GM12878 (cell line): Measurements from ENCODE around the gene AK5. TPM values are rescaled to one million over a fixed set of nuclear protein-coding genes. Genes with fewer than 3 reads are reported as not detected.

Experiments
- ATAC-seq: fragments of 200-7000 bp; cut with Tn5 transposase; 3 replicates; pipeline ENCODE4 v1.9.1; 2020; ENCODE audit warnings: mild to moderate bottlenecking, moderate library complexity
- BruUV-seq: library from RNA; stranded (reverse); fragments of 400-500 nt; replicated peaks from 2 replicates; lab custom pipeline; 2021; lab: Mats Ljungman, UMichigan
- CTCF ChIA-PET: fragments of 300-600 bp; sonication (Branson Sonifier 250); formaldehyde crosslinking; extraction: SDS; loops from one replicate; lab custom pipeline; 2021; ENCODE audit warnings: inconsistent platforms; lab: Yijun Ruan, JAX
- POLR2A ChIA-PET: fragments of 350-600 bp; formaldehyde crosslinking; extraction: SDS; loops from one replicate; lab custom pipeline; 2021; ENCODE audit warnings: inconsistent platforms; lab: Charles Lee
- RAD21 ChIA-PET: fragments of 300-600 bp; sonication (Branson Sonifier 250); formaldehyde crosslinking; loops from one replicate; lab custom pipeline; 2023; ENCODE audit warnings: antibody characterized with exemption; ENCODE audit not compliant: unreplicated experiment; lab: Charles Lee
- SMC1A ChIA-PET: fragments of 300-600 bp; sonication (Branson Sonifier 250); formaldehyde crosslinking; loops from one replicate; lab custom pipeline; 2023; ENCODE audit not compliant: unreplicated experiment, uncharacterized antibody; lab: Charles Lee
- DNase-seq: peaks from one replicate; pipeline ENCODE4 v3.0.0-alpha.2; 2011; ENCODE audit warnings: low read depth, low spot score
- FAIRE-seq: peaks from 3 replicates; lab custom pipeline; 2011; peaks lifted over from hg19 to GRCh38; lab: Jason Lieb, UNC
- H2AFZ ChIP-seq: 2 replicates; pipeline ENCODE4 v1.6.0; 2011; ENCODE audit warnings: low read depth, low read length, control low read depth; ENCODE audit not compliant: control insufficient read depth
- H3K27ac ChIP-seq: 2 replicates; pipeline ENCODE4 v1.5.1; 2011; ENCODE audit warnings: control low read depth; ENCODE audit not compliant: control insufficient read depth, insufficient read depth
- H3K27me3 ChIP-seq, 2 experiments: replicated peaks in 1 of 2; 2 replicates each; pipeline versions ENCODE4 v1.6.0 to v1.6.1; 2011; ENCODE audit warnings: low read length in 1 of 2; ENCODE audit not compliant: control insufficient read depth in 2 of 2, insufficient read depth in 2 of 2
- H3K36me3 ChIP-seq, 2 experiments: 2 replicates each; pipeline ENCODE4 v1.5.1; 2011; ENCODE audit warnings: low read length in 1 of 2; ENCODE audit not compliant: control insufficient read depth in 2 of 2, insufficient read depth in 2 of 2
- H3K4me1 ChIP-seq: 2 replicates; pipeline ENCODE4 v1.6.1; 2011; ENCODE audit warnings: mild to moderate bottlenecking, low read length, moderate library complexity, mixed read lengths; ENCODE audit not compliant: control insufficient read depth, insufficient read depth
- H3K4me2 ChIP-seq: 2 replicates; pipeline ENCODE4 v1.6.0; 2011; ENCODE audit warnings: control low read depth; ENCODE audit not compliant: control insufficient read depth, insufficient read depth
- H3K4me3 ChIP-seq: fragments of 200-600 bp; sonication (generic); 2 replicates; pipeline ENCODE4 v1.5.1; 2016
- H3K79me2 ChIP-seq: 2 replicates; pipeline ENCODE4 v1.6.0; 2011; ENCODE audit warnings: low read length; ENCODE audit not compliant: control insufficient read depth, insufficient read depth
- H3K9ac ChIP-seq: 2 replicates; pipeline ENCODE4 v1.8.0; 2011; ENCODE audit warnings: low read length, control low read depth, mixed read lengths; ENCODE audit not compliant: control insufficient read depth, insufficient read depth
- H3K9me3 ChIP-seq: replicated peaks from 3 replicates; pipeline ENCODE4 v1.5.1; 2011; ENCODE audit warnings: mild to moderate bottlenecking, low read length; ENCODE audit not compliant: control insufficient read depth, insufficient read depth
- H4K20me1 ChIP-seq: 2 replicates; pipeline ENCODE4 v1.6.0; 2011; ENCODE audit not compliant: control insufficient read depth, insufficient read depth
- CBX3 ChIP-seq: fragments of 200-600 bp; sonication (generic); IDR thresholded peaks from 2 replicates; pipeline ENCODE4 v1.6.1; 2016; ENCODE audit warnings: low read depth, borderline replicate concordance
- MEF2A ChIP-seq: IDR thresholded peaks from 2 replicates; pipeline ENCODE4 v1.6.1; 2011; ENCODE audit warnings: low read depth, mild to moderate bottlenecking, low read length, moderate library complexity; ENCODE audit not compliant: insufficient read depth
- MXI1 ChIP-seq: fragments of 150-350 bp; IDR thresholded peaks from 2 replicates; pipeline ENCODE4 v1.6.1; 2011; ENCODE audit warnings: low read depth, mild to moderate bottlenecking, inconsistent platforms, low read length, improper control_type of control experiment
- RAD51 ChIP-seq: fragments of 450-650 bp; IDR thresholded peaks from 2 replicates; pipeline ENCODE4 v1.6.1; 2016; ENCODE audit warnings: moderate library complexity, mild to moderate bottlenecking, inconsistent platforms
- SMAD1 ChIP-seq: fragments of 450-650 bp; IDR thresholded peaks from 2 replicates; pipeline ENCODE4 v1.6.1; 2018; ENCODE audit warnings: mild to moderate bottlenecking, low read depth; ENCODE audit not compliant: partially characterized antibody
- SUPT20H ChIP-seq: IDR thresholded peaks from 2 replicates; pipeline ENCODE4 v1.6.1; 2011; ENCODE audit warnings: low read depth, mild to moderate bottlenecking, low read length, moderate library complexity, borderline replicate concordance; ENCODE audit not compliant: control insufficient read depth
- ZNF622 ChIP-seq: fragments of 450-650 bp; IDR thresholded peaks from 2 replicates; pipeline ENCODE4 v1.6.1; 2017; ENCODE audit warnings: mild to moderate bottlenecking, inconsistent platforms
- WGBS: methylation state at CpG from one replicate; pipeline ENCODE4 v1.1.6; 2016; ENCODE audit warnings: low lambda C conversion rate; ENCODE audit not compliant: insufficient replicate concordance, insufficient coverage; ENCODE audit errors: missing lambda C conversion rate; 5-methylcytosine and 5-hydroxymethylcytosine counted together
- in situ Hi-C: fragments of 300-500 bp; cut with MboI; formaldehyde crosslinking; loops from 9 replicates; pipeline ENCODE4 v1.14.3; 2018; ENCODE audit warnings: mixed read lengths
- intact Hi-C: fragments of 100-400 bp; cut with micrococcal nuclease; formaldehyde crosslinking; loops from one replicate; pipeline ENCODE4 v1.14.2; 2022; ENCODE audit not compliant: unreplicated experiment
- polyA plus RNA-seq, 11 experiments: library from polyadenylated mRNA; depleted of rRNA in 4 of 11; unstranded in 6 of 11; stranded (reverse) in 5 of 11; fragments of >200 nt; fragmentation: Nextera tagmentation in 4 of 11; fragmentation: Illumina TruSeq in 1 of 11; extraction: Ambion mirVana in 4 of 11; extraction: Trizol in 1 of 11; gene quantifications; 1 replicate in 1 of 11; 2 replicates in 10 of 11; pipeline versions ENCODE4 v1.2.1 to v1.2.3, GENCODE V29; 2011 to 2016; ENCODE audit warnings: inconsistent platforms in 2 of 11, missing spikeins in 2 of 11, low read depth in 1 of 11
- total RNA-seq, 4 experiments: library from RNA; depleted of rRNA in 3 of 4; stranded (reverse); fragments of >200 nt in 3 of 4; fragmentation: Illumina TruSeq in 1 of 4; extraction: Trizol in 1 of 4; gene quantifications; 2 replicates each; pipeline versions ENCODE4 v1.2.1 to v1.2.3, GENCODE V29; 2013 to 2021
- TF ChIP-seq, protein P1 (sequence below): fragments of 450-650 bp; IDR thresholded peaks from 2 replicates; pipeline ENCODE4 v1.6.1; 2016; ENCODE audit warnings: mild to moderate bottlenecking
- TF ChIP-seq, protein P2 (sequence below): IDR thresholded peaks from 2 replicates; pipeline ENCODE4 v1.6.1; 2012; ENCODE audit warnings: low read length, inconsistent platforms
- TF ChIP-seq, protein P3 (sequence below): fragments of 450-650 bp; IDR thresholded peaks from 2 replicates; pipeline ENCODE4 v1.6.1; 2018; ENCODE audit warnings: borderline replicate concordance, mild to moderate bottlenecking; ENCODE audit not compliant: partially characterized antibody

The AK5 gene
- total and polyA plus RNA-seq, 10 of the 15 experiments (the other 5 are each of a cell fraction or from before 2014, with no cell fraction given): 0.08 to 0.33 TPM; not detected in 8

DNA sequence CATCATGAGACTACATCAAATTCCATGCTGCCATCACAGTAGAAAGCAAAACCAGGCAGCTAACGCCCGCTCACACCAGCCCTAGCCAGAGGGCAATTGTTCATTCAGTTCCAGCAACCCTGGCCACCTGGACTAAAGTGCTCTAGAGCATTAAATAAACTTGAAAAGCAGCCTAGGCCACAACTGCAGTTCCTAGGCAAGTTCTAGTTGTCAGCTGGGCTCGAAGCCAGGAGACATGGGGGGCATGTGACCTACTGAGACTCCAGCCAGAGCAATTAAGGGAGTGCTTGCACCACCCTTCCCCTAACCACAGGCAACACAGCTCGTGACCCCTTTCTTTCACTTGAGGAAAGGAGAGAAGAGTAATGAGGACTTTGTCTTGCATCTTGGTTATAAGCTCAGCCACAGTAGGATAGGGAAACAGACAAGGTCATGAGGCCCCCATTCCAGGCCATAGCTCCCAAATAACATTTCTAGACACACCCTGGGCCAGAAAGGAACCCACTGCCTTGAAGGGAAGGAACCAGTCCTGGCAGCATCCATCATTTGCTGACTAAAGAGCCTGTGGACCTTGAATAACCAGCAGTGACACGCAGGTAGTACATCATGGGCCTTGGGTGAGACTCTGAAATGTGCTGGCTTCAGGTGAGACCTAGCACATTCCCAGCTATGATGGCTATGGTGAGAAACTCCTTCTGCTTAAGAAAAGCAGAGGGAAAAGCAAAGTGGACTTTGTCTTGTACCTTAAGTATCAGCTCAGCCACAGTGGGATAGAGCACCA, 323.6 kb downstream of the AK5 start:
- in situ Hi-C loops (no loop called here), intact Hi-C loops (no loop called here)
- 83% methylated on average over 5 of the region's 5 CpGs for WGBS
- RAD21 ChIA-PET: no interaction called here
- no peak overlapping the region for H3K4me3 ChIP-seq
- SMC1A ChIA-PET: interaction anchor here (1.4 kb wide), 1 partner anchor 15 kb away, joined by 3 read pairs; no protein-coding TSS in a partner anchor
- no TSS peak for BruUV-seq
- no peaks in the 10 kb centered on the region for H4K20me1 ChIP-seq
- POLR2A ChIA-PET: no interaction called here
- H3K9me3 ChIP-seq: peaks cover 6% of the 10 kb centered on the region
- no peak overlapping the region for H2AFZ ChIP-seq
- no peak for ATAC-seq
- no peak for FAIRE-seq
- no peaks in the 10 kb centered on the region; a peak in 1 of 4 replicates for H3K36me3 ChIP-seq
- no peak overlapping the region for H3K4me2 ChIP-seq
- no peak for DNase-seq
- H3K27ac ChIP-seq: no peak overlapping the region
- TF ChIP-seq, protein P1, sequence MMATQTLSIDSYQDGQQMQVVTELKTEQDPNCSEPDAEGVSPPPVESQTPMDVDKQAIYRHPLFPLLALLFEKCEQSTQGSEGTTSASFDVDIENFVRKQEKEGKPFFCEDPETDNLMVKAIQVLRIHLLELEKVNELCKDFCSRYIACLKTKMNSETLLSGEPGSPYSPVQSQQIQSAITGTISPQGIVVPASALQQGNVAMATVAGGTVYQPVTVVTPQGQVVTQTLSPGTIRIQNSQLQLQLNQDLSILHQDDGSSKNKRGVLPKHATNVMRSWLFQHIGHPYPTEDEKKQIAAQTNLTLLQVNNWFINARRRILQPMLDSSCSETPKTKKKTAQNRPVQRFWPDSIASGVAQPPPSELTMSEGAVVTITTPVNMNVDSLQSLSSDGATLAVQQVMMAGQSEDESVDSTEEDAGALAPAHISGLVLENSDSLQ: no peak
- TF ChIP-seq CBX3 (no peak), SUPT20H (no peak), SMAD1 (no peak)
- H3K9ac ChIP-seq: no peak overlapping the region
- CTCF ChIA-PET: interaction anchor here (0.6 to 1.2 kb wide), 3 partner anchors 10 to 22 kb away, joined by 3 to 5 read pairs (median 3); no protein-coding TSS in a partner anchor
- no peaks in the 10 kb centered on the region for H3K79me2 ChIP-seq
- no peaks in the 10 kb centered on the region for H3K4me1 ChIP-seq
- no peaks in the 10 kb centered on the region for H3K27me3 ChIP-seq

DNA sequence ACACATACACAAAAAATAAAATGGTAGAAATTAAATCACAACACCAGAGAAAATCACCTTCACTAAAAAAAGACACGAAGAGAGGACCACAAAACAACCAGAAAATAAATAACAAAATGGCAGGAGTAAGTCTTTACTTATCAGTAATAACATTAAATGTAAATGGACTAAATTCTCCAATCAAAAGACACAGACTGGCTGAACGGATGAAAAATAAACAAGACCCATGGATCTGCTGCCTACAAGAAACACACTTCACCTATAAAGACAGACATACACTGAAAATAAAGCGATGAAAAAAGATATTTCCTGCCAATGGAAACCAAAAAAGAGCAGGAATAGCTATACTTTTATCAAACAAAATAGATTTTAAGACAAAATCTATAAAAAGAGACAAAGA, 327.1 kb downstream of the AK5 start:
- in situ Hi-C loops: no loop called here
- POLR2A ChIA-PET: no interaction called here
- FAIRE-seq (no peak), DNase-seq (no peak), ATAC-seq (no peak)
- CTCF ChIA-PET: interaction anchor here (0.9 to 1.6 kb wide), 2 partner anchors 15 to 28 kb away, joined by 3 read pairs; no protein-coding TSS in a partner anchor
- H3K27me3 ChIP-seq: no peaks in the 10 kb centered on the region
- no peaks in the 10 kb centered on the region for H3K79me2 ChIP-seq
- H3K9me3 ChIP-seq: peaks cover 6% of the 10 kb centered on the region
- SMC1A ChIA-PET: no interaction called here
- BruUV-seq: no TSS peak
- no peak overlapping the region for H3K27ac ChIP-seq
- no peak overlapping the region for H3K4me3 ChIP-seq
- no peak overlapping the region for H3K4me2 ChIP-seq
- no peak overlapping the region for H2AFZ ChIP-seq
- intact Hi-C loops: no loop called here
- H3K9ac ChIP-seq: no peak overlapping the region
- WGBS: 98% methylated on average over 3 of the region's 3 CpGs
- H4K20me1 ChIP-seq: no peaks in the 10 kb centered on the region
- no peaks in the 10 kb centered on the region; a peak in 1 of 4 replicates for H3K36me3 ChIP-seq
- RAD21 ChIA-PET: no interaction called here
- H3K4me1 ChIP-seq: no peaks in the 10 kb centered on the region
- TF ChIP-seq MXI1 (no peak), ZNF622 (no peak), RAD51 (no peak), MEF2A (no peak)
- TF ChIP-seq, protein P2, sequence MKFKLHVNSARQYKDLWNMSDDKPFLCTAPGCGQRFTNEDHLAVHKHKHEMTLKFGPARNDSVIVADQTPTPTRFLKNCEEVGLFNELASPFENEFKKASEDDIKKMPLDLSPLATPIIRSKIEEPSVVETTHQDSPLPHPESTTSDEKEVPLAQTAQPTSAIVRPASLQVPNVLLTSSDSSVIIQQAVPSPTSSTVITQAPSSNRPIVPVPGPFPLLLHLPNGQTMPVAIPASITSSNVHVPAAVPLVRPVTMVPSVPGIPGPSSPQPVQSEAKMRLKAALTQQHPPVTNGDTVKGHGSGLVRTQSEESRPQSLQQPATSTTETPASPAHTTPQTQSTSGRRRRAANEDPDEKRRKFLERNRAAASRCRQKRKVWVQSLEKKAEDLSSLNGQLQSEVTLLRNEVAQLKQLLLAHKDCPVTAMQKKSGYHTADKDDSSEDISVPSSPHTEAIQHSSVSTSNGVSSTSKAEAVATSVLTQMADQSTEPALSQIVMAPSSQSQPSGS: no peak
- TF ChIP-seq, protein P3, sequence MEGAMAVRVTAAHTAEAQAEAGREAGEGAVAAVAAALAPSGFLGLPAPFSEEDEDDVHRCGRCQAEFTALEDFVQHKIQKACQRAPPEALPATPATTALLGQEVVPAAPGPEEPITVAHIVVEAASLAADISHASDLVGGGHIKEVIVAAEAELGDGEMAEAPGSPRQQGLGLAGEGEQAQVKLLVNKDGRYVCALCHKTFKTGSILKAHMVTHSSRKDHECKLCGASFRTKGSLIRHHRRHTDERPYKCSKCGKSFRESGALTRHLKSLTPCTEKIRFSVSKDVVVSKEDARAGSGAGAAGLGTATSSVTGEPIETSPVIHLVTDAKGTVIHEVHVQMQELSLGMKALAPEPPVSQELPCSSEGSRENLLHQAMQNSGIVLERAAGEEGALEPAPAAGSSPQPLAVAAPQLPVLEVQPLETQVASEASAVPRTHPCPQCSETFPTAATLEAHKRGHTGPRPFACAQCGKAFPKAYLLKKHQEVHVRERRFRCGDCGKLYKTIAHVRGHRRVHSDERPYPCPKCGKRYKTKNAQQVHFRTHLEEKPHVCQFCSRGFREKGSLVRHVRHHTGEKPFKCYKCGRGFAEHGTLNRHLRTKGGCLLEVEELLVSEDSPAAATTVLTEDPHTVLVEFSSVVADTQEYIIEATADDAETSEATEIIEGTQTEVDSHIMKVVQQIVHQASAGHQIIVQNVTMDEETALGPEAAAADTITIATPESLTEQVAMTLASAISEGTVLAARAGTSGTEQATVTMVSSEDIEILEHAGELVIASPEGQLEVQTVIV: no peak
